HL-60/S4 treated with retinoic acid at 250 ng/mL for 4 days and 3 days (cell line): ENCODE data around the gene CCDC85C.

Experiments used
- in situ Hi-C: fragments of 300-500 bp; cut with MboI; formaldehyde crosslinking; loops from 2 replicates; pipeline ENCODE4 v1.7.0; 2022; ENCODE audit warnings: low sequenced_read_pairs

CCDC85C gene

DNA sequence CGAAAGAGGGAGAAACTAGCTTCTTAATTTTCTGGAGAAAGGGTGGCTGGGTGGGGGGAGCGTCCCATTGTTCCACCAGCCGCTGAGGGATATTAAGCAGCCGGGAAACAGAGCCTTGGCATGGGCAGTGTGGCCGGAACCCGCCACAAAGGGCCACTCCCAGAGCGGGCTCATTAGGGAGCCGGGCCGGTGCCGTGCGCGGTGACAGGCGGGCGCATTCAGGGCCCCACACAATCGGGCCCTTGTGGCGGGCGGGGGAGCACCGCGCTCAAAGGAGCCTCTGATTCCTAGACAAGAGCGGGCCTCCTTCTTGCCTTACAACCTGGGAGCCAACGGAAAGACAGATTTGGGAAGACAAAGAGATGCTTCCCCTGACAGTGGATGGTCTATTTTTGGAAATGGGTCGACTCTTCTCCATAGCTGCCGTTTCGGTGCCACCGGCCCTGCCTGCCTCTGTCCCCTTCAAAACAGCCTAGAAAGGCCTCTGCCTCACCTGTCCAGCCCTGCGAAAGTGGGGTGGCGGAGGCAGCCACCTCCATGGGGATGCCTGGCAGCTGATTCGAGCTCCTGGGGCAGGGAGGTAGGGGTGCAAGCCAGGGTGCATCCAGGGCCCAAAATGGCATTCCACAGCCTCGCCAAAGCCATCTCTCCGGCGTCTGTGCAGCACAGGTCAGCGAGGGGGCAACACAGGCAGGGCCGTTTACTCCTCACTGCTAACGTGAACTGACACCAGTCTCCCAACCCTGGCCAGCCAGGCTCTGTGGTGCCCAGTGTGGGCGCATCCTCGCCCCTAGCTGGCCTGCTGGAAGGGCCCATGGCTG lies 10.9 kb downstream of the CCDC85C start:
- in situ Hi-C loops, result no loop called here

DNA sequence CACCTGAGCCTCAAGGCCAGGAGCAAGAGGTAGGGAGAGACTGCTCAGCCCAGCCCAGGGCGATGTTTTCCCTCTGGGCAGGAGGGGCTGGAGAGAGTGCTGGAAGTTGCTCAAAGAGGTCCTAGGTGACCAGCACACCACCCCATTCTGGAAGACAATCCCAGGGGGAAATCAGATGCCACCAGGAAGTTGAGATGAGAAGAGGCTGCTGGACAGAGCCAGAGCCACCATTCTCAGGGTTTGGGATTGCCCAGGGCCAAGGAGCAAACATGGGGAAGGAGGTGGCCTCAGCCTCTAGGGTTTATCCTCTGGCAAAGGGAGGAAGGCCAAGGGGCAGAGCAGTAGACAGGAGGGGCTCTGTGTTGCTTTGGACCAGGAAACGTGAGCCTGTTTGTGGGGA lies 11.6 kb downstream of the CCDC85C start:
- in situ Hi-C loops, result no loop called here

DNA sequence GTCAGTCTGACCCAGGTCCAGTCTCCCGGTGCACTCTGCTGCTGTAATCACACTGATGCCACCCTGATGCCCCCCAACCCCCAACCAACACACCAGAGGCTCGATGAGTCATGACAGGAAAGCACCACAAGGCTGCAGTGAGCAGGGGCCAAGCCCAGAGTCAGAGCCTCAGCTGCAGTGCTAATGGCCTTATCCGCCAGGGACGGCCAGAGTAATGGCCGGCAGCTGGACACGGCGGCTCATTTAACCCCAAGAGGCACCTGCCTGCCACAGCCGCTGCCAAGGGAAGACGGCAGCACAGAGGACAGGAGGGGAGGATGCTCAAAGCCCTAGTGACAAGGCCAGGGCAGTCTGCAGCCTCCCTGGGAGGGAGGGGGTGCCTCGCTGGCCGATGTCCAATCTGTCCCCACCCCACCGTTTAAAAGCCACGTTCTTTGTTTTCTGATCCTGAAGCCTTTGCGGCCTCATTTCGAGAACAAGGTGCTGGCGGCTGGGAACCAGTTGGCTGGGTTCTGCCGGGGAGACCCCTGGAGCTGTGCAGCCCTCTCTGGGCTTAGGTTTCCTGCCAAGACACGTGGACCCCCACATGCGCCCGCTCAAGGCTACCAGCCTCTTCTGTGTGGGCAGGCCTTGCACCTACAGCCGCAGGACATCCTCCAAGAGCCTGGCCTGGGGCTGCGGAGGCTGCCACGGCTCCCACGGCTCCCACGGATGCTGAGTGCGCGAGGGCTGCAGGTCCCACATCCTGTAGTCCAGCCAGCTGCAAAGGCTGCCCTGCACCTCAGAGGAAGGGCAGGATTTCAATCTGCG lies 13.1 kb downstream of the CCDC85C start:
- in situ Hi-C loops, result no loop called here

DNA sequence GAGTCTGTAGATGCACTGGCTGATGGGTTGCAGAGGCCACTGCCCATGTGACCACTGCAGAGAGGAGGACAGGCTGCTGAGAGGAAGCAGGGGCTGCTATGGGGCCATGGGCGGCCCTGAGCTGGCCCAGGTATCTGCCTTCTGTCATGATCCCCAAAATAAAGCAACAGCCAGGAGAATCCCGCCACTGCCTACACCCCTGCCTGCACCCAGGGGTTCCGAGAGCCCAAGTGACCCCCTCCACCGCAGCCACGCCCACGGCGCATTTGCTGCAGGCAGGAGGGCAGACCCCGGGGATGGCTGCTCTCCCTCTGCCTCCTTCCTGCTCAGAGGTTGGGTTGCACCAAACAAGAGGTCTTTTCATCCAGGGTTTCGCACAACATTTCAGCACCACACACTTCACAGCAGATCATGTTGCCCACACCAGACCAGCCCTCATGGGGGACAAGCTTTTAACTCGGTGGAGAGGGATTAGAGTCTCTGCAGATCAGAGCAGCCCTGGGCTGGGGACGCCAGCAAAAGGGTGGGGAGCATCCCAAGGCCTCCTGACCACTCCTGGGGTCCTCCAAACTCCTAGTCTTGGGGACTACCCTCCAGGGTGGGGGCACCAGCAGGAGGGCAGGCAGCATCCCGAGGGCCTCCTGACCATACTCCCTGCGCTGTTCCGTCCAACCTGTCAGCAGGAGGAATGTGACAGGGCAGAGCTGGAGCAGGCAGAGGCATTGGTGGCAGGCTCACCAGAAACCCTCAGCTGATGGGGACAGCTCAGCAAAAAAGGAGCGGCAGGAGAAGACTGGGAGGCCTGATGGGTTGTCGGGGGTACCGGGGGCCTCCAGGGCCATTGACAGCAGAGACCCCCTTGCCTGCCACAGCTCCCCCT lies 14.1 kb downstream of the CCDC85C start:
- in situ Hi-C loops, result no loop called here

DNA sequence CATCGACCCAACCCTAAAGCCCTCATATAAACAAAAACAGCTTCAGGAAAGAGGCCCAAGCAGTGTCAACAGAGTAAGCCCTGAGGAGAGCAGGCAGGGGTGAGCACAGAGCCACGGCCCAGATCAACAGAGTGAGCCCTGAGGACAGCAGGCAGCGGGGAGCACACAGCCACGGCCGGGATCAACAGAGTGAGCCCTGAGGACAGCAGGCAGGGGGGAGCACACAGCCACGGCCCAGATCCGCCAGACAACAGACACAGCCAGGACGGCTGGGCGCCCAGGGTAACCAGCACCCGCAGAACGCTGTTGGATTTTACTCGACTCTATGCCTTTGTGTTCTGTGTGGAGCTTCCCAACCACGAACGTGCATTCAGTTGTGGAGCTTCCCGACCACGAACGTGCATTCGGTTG lies 15.0 kb downstream of the CCDC85C start:
- in situ Hi-C loops, result no loop called here

DNA sequence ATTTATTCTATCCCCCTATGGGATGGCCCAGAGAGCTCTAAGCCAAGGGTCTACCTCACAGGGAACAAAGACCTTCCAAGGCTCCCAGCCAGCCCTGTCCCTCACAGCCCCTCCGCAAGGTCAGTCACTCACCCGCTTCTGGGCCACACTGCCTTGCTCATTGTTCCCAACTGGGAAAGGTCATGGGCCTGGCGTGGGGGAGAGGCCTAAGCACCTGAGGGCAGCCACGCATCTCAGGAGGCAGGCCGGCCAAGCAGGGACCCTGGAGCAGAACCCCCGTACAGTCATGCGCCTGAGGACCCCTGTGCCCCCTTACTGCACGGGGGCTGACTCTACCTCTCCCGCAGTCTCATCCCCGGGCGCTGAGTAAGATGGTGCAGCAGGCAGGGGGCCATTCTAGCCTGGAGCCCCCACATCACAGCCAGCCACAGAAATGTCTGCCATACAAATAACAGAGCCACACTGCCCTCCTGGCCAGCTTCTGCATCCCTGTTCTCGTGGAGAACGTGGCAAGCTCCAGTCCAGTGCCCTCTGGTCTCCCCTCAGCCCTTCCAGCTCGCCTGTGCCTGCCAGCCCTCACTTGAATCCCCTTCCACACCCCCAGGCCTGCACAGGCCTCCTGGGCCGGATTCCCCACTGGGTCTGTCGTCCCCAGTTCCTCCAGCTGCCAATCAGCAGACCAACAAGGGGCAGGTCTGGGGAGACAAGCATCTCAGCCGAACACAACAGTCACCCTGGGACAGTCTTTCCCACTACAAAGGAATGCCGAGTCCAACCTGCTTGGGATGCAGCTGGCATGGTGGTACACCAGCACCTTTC lies 16.3 kb downstream of the CCDC85C start:
- in situ Hi-C loops, result no loop called here

DNA sequence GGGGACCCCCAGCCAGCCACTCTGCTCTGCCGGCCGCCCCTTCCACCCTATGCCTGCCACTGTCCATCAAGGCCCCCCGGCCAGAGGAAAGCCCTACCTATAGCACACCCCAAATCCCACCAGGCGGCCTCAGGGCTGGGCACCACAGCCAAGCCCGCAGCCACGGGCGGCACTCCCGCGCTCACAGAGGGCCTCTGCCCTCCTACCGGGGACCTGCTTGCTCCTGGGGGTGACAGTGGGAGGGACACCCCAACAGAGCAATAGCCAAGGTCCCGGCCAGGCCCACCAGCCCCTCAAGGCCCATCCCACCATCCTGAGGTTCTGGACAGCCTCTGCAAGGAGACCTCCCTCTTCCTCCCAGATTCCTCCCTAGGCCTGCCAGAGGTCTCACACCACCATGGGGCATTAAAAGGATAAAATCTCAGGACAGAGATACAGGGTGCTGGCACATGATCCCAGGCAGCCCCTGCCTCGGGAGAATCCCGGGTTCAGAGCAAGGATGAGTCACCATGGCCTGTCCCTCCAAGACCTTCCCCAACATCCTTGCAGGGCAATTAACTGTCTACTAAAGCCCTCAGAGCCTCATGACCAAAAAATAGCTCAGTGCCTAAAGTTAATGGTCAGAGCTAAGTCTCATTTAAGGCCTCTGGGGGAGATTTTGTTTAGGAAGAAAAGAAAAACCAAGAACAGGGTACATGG lies 17.1 kb downstream of the CCDC85C start:
- in situ Hi-C loops, result no loop called here

DNA sequence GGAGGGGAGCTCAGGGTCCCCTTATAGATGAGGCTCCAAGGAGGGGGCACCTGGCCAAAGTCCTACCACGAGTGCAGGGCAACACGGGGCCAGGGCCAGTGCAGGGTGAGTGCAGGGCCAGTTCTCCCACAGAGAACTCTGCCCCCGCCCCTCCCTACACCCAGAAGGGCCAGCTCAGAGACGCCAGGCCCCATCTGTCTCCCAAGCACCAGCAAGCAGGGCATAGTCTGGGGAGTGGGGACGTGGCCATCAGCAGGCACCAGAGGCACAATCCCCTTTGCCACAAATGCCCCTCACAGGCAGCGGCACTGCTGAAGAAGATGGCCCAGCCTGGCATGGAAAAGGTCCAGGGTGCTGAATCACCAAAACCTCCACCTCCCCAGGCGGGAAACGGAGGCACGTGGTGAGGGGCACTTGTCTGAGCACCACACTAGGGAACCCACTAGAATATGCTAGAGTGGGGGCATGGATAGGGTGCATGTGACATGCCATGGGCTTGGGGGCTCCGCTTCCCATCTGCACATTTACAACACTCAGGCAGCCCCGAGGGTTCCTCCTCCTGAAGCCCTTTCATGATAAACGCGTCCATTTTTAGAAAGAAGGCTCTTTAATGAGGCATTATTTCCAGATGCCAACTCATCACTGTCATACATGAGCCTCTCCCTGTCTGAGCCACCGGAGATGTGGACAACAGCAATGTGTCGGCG lies 17.8 kb downstream of the CCDC85C start:
- in situ Hi-C loops, result no loop called here

DNA sequence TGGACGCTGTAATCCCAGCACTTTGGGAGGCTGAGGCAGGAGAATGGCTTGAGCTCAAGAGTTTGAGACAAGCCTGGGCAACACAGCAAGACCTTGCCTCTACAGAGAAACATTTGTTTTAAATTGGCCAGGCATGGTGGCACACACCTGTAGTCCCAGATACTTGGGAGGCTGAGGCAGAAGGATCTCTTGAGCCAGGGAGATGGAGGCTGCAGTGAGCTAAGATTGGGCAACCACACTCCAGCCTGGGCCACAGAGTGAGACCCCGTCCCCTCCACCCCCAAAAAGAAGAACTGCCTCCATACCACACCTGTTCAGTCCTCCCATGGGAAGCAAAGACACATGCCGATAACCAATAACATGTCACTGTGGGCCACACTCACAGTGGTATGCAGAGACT lies 19.2 kb downstream of the CCDC85C start:
- in situ Hi-C loops, result no loop called here

DNA sequence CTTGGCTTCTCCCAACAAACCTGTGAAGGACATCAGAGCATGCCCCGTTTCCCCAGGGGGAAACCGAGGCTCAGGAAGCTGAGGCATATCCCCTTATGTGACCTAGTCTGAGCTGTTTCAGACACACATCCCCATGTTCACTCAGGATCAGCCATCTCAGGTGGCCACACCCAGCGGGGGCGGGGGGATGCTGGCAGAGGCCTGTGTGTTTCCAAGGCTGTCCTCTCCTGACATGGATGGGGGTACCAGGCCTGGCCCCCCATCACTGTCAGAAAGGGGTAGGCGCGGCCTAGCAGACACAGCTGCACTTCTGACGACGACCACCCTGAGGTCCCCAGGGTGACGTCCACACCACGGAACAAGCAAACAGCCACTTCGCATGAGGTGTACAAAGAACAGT lies 22.1 kb downstream of the CCDC85C start:
- in situ Hi-C loops, result no loop called here

DNA sequence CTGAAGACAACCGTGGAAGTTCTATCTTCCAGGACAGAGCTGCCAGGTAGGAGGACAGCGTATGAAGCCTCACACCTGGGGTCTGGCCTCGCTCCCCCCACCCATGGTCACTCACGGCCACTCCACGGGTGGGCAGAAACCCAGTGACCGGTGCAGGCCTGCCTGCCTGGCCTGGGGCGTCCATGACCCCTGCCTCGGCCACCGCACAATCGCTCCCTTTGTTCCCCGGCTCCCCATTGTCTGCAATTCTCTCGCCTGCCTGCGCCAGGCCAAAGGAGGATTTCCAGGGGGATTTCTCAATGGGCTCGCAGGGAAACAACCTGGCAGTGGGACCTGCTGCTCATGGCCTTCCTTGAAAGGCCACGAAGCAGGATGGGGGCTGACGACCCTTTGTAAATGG lies 22.6 kb downstream of the CCDC85C start:
- in situ Hi-C loops, result no loop called here

DNA sequence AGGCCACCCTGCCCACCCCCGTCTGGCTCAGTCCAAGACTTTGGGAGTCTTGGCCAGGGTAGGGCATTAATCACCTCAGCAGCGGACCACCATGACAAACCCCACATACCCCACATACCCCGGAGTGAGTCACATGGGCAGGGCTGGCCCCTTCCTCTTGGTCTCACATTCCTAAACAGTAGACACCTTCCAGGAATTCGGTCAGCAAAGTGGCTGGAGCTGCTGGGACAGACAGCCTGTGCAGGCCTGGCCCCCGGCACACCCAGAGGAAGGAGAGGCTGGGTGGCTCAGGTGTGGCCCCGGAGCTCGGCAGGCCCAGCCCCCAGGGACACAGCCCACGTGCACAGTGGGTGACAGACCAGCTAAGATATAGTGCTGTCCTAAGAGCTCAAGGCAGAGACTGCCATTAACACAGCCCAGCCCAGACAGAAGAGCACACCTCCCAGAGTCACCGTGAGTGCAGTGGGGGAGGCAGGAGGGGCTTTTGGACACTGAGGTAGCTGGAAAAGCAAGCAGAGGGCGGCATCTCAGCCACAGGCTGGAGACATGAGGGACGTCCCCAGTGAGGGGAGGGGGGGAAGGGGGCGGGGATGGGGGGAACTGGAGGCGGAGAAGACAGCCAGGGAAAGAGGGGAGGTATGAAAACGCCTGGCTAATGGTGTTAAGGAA lies 24.0 kb downstream of the CCDC85C start:
- in situ Hi-C loops, result no loop called here

DNA sequence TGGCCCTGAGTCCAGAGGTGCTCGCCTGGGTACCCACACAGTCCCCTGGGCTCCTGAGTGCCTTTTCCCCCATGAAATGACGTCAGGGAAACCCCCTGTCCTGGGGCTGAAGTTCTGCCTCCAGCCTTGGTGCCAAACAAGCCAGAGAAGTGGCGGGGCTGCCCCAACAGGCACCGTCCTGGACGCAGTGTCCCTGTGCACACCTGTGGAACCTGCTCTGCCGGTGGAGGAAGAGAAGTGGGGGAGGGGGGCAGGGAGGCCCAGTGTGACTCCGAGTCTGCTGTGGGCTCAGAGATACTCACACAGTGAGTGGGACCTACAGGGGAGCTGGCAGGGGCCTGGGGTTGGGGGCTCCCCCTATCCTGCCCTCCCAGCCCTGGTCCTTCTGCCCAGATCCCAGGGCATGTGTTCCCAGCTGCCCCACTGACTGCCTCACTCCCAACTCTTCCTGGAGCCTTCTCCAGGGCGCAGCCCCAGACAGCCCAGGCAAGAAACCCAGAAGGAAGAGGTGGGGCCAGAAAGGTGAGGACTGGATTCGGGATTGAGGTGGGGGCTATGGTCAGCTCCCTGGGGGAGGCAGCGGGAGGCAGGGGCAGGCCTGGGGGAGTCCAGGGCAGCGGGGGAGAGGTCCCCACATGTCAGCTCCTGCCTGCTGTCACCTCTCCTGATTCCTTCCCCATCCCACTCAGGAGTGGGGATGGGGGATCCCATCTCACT lies 24.7 kb downstream of the CCDC85C start:
- in situ Hi-C loops, result no loop called here

DNA sequence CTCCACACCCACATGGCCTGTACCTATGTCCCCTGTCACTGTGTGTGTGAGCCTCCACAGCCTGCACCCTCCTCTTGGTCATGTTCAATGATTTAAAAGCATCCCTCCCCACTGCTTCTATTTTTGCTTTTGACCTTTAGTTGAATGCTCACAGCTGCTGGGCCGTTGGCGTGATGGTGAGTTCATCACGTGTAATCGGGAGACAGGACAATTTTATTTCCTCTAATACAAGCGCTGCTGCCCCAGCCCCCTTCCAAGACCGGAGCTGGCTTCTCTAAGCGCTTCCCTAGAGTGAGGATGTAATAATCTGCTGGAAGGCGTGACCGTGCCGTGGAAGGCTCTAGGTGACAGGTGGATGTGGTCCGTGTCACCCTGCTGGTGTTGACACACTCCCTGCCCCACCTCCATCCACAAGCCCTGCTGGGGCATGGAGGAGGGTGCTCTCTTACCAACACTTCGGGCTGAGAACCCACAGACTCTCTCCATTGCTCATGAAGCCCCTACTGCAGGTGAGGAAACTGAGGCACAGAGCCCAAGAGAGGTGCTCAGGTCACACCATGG lies 25.4 kb downstream of the CCDC85C start:
- in situ Hi-C loops, result no loop called here

DNA sequence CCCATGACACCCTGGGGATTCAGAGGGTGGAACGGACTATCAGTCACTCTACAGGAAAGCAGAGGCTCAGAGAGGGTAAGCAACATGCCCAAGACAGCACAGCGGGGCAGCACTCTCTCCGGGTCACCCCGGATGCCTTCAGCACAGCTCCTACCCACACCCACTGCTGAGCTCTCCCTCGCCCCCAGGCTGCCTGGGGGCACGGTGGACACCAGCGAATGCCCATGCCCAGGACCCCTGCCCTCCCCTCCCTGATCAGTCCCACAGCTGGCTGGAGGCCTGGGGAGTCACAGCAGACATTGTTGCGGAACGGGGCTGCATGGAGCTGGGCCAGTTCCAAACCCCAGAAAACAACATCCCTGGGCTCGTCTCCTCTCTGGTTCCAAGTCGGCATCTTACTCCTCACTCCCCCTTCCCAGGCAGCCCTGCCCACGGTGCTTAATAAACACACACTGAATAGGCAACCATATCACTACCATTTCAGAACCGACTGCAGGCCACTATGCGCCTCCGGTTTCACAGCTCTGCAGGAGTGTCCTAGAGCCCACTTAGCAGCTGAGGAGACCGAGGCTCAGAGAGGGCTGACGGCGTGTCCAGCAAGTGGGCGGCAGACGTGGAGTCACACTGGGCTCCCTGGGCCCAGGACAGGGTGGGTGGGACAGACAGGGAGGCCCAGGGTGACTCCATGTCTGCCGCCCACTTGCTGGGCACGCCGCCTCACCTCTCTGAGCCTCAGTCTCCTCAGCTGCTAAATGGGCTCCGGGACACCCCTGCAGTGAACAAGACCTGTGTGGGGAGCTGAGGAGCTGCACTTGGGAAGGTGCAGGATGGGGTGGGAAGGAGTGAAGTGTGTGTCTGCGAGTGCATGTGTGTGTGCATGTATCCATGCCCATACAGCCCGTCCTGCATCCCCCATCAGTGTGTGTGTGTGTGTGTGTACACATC lies 27.0 kb downstream of the CCDC85C start:
- in situ Hi-C loops, result no loop called here

DNA sequence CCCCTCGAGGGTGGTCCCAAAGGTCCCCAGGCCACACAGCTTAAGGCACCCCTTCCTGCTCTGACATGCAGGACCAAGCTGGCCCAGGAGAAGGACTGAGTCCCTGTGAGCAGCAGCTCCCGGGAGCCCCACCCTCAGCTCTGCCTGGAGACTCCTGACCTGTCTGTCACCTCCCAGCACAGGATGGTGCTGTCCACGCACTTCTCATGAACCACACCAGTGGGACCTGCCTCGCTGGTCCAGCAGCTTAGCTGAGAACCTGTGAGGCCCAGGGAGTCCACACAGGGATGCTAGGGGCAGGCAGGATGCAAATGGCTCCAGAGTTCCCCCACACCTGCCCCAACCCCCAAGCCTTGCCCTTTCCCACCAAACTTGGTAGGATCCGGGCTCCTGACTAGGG lies 27.7 kb downstream of the CCDC85C start:
- in situ Hi-C loops, result no loop called here
